RPMI8226 (cell line): Measurements from ENCODE around the gene OS9.
A peak's percentile ranks its signal among the peaks of the same experiment; 100 is the strongest.

Source experiments
- DNase-seq: peaks from one replicate; pipeline ENCODE4 v3.0.0-alpha.2; 2015

The OS9 gene

GRCh38 chr12:57754411-57755193 lies 60.7 kb downstream of the OS9 start, which contains the start of gene MARCHF9:
Gene MARCHF9 (plus strand): TSS chr12:57755103. CDS start chr12:57755529, 426 bp downstream.
- DNase-seq, result peak; percentile 96

- DNase-seq, result no peak
These were observed 61.2 kb downstream of the OS9 start for GRCh38 chr12:57755194-57755453.

- peak; percentile 69 for DNase-seq
These were observed 61.8 kb downstream of the OS9 start for GRCh38 chr12:57755454-57756372.

GRCh38 chr12:57756406-57757341 lies 62.7 kb downstream of the OS9 start:
- peak; percentile 84 for DNase-seq

DNA sequence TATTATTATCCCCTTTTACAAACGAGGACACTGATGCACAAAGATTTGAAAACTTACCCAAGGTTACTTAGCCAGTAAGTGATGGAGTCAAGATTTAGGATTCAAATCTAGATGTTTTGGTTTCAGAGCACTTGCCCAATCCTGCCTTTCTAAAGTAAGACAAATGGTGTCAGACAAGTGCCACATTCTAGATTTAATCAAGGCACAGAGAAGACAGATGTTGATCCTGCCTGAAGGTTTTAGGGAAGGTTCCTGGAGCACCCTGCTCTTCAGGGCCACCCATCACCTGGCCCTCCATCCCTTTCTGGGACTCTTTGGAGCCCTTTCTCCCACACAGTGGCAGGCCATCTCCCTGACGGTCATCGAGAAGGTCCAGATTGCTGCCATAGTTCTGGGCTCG lies 63.8 kb downstream of the OS9 start:
- DNase-seq, result no peak

DNA sequence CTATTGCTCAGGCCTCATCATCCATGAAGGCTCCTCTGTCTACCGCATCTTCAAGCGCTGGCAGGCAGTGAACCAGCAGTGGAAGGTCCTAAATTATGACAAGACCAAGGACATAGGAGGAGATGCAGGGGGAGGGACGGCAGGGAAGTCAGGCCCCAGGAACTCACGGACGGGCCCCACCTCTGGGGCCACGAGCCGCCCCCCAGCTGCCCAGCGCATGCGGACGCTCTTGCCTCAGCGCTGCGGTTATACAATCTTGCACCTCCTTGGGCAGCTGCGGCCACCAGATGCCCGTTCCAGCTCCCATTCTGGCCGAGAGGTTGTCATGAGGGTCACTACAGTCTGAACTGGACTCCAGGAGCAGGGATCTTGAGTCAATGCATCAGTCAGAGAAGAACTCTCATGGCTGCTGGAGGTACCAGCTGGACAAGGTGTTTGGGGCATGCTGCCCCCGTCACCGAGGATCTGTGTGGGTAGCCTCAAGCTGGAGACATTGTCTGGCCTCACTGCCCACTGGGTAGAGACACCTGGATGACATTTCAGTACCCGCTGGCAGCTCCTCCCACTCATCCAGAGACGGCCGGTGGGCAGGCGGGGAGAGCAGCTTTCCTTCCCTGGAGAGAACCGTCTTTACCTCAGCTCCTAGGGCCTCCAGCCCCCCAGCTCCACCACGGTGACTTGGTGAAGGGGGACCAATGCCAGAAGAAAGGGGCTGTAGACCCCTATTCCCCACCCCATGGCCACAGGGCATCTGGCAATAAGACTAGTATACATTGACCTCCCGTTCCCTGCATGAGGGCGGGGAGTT lies 64.8 kb downstream of the OS9 start:
- no peak for DNase-seq

GRCh38 chr12:57759360-57759980 lies 65.5 kb downstream of the OS9 start:
- DNase-seq, result peak; percentile 69

- no peak for DNase-seq
These were observed 66.5 kb downstream of the OS9 start for GRCh38 chr12:57760347-57760982.

DNA sequence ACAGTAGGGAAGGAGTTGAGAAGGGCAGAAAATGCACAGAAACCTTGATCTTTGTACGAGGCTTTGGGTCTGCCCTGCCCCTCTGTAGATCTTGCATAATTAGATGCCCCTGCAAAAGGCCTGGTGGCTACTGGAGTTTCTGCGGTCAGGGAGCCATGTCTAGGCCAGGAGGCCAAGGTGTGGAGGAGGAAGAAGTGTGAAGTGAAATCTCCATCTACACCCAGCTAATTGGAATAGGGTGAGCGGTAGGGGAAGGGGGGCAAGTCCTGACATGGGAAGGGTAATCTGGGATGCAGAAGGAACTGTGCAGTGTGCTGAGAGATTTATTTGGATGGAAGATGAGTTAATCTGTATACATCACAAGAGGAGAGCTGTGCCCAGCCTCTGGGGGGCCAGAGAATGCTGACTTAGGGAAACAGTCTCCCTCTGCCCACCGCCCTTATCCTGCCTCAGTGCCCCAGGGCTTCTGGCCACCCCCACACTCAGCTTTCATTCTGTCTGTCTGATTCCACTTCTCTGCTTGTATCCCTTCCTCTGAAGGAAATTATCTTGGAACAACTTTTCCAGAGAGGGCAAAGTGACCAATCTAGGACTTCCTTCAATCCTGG lies 67.6 kb downstream of the OS9 start:
- no peak for DNase-seq

- DNase-seq, result no peak
These were observed 68.5 kb downstream of the OS9 start for GRCh38 chr12:57762463-57762862.

DNA sequence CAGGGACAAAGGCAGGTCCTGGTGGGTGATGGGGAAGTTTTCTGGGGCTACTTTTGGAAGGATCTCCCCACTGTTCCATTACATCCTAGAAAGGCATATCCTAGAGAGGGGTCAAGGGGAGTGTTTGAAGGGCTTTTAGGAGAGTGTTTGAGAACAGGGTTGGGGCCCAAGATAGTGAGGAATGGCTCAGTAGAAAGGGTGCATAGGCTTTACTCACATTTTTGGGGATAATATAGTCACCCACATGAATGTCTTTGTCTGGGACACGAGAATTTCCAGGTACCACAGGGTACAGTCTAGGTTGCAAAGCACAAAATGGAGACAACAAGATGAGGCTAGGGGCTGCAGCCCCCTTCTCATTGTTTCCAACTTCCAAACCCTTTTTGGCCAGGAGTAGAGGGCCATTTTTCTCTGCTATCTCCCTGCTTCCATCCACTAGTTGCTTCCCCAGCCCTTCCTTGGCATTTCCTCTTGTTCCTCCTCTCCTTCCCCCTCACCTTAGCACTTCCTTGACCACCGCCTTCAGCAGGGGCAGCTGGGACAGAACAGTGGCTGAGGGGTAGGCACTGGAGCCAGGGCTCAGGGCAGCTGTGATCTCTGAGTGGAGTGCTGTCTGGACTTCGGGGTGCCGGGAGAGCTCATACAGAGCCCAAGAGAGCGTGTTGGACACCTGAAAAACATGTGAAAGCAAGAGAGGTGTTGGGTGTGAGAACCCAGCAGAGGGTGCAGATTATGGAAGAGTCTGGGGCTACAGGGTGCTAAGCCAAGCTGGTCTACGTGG lies 70.1 kb downstream of the OS9 start:
- DNase-seq, result no peak

DNA sequence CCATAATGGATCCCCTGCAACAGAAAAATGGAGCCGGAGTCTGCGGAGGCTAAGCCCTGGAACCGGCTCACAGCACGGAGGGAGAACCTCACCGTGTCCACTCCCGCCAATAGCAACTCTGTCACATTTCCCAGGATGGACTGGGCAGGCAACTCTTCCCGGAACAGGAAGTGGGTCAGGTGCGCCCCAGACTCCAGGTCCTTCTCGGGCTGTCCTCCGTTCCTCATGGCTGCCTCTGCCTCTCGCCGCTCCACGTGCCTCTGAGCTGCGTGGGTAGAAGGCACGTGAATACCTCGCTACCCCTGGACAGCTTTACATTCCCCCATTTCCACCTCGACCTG lies 70.7 kb downstream of the OS9 start:
- DNase-seq, result no peak

GRCh38 chr12:57765003-57765697 lies 71.2 kb downstream of the OS9 start:
- DNase-seq, result peak; percentile 68

DNA sequence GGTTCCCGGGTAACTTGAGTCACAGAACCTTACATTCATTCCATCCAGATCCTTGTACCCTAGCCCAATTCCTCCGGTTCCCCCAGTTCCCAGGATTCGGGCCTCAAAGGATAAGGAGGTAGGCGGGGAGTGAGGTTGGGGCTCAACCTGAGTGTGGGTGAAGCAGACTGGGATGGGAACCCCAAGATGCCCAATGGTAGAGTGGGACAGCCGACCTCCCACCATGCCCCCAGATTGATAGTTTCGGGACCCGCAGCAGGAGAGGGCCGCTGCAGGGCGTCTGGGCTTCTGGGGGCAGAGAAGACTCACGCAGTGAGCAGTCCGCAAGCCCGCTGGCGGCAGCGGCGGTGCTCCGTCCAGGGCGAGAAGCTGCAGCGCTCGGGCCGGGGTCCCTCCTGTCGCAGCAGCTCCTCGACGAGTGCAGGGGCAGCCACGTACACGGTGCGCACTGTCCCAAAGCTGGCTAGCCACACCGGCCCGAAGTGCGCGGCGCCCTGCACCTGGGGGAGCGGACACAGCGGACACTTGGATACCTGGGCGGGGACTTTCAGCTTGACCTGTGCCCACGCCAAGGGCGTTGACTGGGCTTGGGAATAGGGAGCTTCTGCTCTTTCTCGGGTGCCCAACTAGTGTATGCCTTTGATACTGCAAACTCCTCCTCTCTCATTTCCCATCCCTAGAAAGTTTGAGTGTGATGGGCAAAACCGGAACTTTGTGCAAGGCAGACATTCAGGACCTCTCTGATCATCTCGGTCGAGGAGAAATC lies 71.9 kb downstream of the OS9 start:
- DNase-seq, result no peak

DNA sequence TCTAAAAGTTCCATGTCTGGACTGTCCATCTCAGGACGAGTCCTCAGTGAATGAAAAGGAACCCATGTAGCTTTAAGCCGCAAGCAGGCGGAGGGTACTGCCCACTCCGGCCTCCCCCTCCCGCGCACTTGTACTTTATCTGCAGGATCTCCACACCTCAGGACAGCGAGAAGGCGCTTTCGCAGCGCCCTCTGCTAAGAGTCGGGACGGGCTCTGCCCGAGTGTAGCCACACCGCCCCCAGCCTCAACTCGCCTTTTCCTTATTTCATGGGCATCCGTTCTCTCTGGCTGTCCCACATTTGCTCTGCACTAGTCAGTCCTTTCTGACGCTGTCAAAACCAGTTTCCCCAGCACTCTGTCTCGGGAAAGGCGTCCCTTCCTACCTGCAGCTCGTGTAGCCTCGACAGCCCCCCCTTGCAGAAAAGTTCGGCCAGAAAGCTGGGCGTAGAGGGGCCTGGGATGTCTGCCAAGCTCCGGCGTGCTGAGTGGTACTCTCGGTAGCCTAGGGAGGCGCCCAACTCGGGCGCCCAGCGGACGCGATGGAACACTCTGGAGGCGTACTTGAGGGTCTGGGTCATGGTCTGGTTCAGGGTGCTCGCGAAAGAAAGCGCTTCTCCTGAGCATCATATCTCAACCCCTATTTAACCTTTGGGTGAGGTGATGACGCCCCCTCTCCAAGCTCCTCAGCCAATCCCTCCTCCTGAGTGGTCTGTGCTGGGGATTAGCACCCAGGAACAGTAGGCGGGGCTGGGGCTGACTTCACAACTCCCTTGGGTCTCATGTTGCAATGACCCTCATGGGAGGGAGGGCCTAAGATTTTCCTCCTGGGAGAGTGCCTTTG lies 72.8 kb downstream of the OS9 start, which contains the start of gene CYP27B1:
Gene CYP27B1, minus strand, starts transcription at position 615 of the 841 bp plus-strand sequence. Its CDS starts 37 bp downstream, at position 578.
- DNase-seq, result no peak

DNA sequence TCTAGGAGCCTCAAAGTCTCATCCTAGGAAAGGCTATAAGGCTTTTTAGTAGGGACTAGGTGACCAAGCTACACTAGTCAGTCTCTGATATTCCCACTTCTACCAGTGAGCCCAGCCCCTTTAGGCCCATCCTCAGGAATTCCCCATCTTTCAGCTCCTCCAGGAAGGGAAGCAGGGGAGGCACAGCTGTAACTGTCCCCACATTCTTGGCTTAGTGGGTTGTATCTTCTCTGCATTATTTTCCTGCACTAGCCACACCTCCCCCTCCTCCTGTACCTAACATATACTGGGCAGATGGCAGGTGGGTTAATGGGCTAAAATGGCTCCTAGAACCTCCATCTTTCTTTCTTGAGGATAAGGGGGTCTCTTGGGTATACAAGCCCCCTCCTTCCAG lies 73.4 kb downstream of the OS9 start:
- no peak for DNase-seq

DNA sequence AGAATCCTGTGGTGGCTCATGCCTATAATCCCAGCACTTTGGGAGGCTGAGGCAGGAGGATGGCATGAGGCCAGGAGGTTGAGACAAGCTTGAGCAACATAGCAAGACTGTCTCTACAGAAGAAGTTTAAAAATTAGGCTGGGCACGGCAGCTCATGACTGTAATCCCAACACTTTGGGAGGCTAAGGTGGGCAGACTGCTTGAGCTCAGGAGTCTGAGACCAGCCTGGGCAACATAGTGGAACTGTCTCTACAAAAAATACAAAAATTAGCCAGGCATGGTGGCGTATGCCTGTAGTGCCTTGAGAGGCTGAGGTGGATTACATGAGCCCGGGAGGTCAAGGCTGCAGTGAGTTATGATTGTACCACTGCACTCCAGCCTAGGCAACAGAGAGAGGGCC lies 73.9 kb downstream of the OS9 start:
- DNase-seq, result no peak
